Lung (tissue), 12 donors: ENCODE data around the gene PAPPA2. TPM values are rescaled to one million over a fixed set of nuclear protein-coding genes. Genes with fewer than 3 reads are reported as not detected.

Experiments used
- ATAC-seq: fragments of 200-7000 bp; cut with Tn5 transposase; one replicate; pipeline ENCODE4 v1.9.1; 2020; ENCODE audit warnings: moderate number of reproducible peaks; ENCODE audit not compliant: insufficient read depth, low FRiP score
- DNase-seq, 3 donors: peaks; one replicate each; pipeline ENCODE4 v3.0.0-alpha.2; 2013 to 2017
- H3K27ac ChIP-seq, 2 donors: one replicate each; pipeline ENCODE4 v1.5.1; 2013; ENCODE audit warnings: mild to moderate bottlenecking in 2 of 2, moderate library complexity in 2 of 2, control low read depth in 1 of 2, inconsistent platforms in 1 of 2, low read depth in 1 of 2, low read length in 1 of 2
- H3K27me3 ChIP-seq, 3 donors: one replicate each; pipeline ENCODE4 v1.5.1; 2013; ENCODE audit warnings: low read length in 2 of 3; ENCODE audit not compliant: control insufficient read depth in 3 of 3, insufficient read depth in 3 of 3
- H3K36me3 ChIP-seq, 4 donors: one replicate each; pipeline ENCODE4 v1.5.1; 2013; ENCODE audit warnings: low read length in 4 of 4, mild to moderate bottlenecking in 1 of 4, moderate library complexity in 1 of 4; ENCODE audit not compliant: control insufficient read depth in 4 of 4, insufficient read depth in 4 of 4
- H3K4me1 ChIP-seq, 5 donors: one replicate each; pipeline ENCODE4 v1.5.1; 2013; ENCODE audit warnings: low read length in 5 of 5, mild to moderate bottlenecking in 2 of 5, moderate library complexity in 1 of 5; ENCODE audit not compliant: control insufficient read depth in 5 of 5, insufficient read depth in 5 of 5
- H3K4me3 ChIP-seq: one replicate; pipeline ENCODE4 v1.5.1; 2013; ENCODE audit warnings: mild to moderate bottlenecking, control low read depth, moderate library complexity
- H3K9ac ChIP-seq, 2 donors: one replicate each; pipeline ENCODE4 v1.5.1; 2013; ENCODE audit warnings: low read length in 2 of 2, control low read depth in 1 of 2; ENCODE audit not compliant: insufficient read depth in 1 of 2
- H3K9me3 ChIP-seq, 4 donors: one replicate each; pipeline ENCODE4 v1.5.1; 2013; ENCODE audit warnings: low read length in 3 of 4, mild to moderate bottlenecking in 1 of 4, moderate library complexity in 1 of 4; ENCODE audit not compliant: control insufficient read depth in 4 of 4, insufficient read depth in 3 of 4
- WGBS, 2 donors: extraction: QIAGEN DNeasy Blood & Tissue Kit; methylation state at CpG; one replicate each; pipeline ENCODE4 v1.1.7; 2013; 5-methylcytosine and 5-hydroxymethylcytosine counted together
- polyA plus RNA-seq, 2 donors: library from polyadenylated mRNA; stranded (reverse); fragments of 200-250 nt; gene quantifications; one replicate each; pipeline ENCODE4 v1.2.1, GENCODE V29; 2013
- total RNA-seq, 2 donors: library from RNA; depleted of rRNA in 1 of 2; stranded (reverse); fragments of >200 nt in 1 of 2; gene quantifications; one replicate each; pipeline ENCODE4 v1.2.1, GENCODE V29; 2014 to 2021
- TF ChIP-seq, protein P1 (sequence below): IDR thresholded peaks from 2 replicates; pipeline ENCODE4 v1.5.1; 2012; ENCODE audit warnings: mild to moderate bottlenecking; ENCODE audit errors: control extremely low read depth, extremely low read depth
- donor health status: control.
- donor health status: control.
- donor health status: Bipolar disorder and iron deficiency.
- donor health status: healthy.
- donor health status: DM: yes; HTN: yes; CAD: no.

Gene PAPPA2
- total and polyA plus RNA-seq, 4 donors, result 0.02 to 0.55 (median 0.32) TPM

DNA sequence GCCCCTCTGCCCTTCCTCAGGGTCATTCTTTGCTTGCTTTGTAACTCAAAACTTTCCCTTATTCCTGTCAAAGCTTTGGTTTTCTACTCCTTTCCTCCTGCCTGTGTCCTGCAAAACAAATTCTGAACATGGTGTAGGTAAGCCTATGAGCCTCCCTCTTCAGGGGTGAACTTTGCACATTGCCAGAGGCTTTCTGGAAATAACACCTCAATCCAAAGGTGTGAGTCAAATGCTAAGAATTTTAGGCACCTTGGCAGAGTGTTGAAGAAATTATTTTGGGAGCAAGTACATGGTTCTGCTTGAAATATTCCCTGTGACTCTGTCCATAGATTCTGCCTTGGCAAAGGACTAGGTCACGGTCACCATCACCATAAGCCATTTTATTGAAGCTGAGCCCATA, 70.0 kb downstream of the PAPPA2 start:
- Histone ChIP-seq H3K27me3 (no peaks in the 10 kb centered on the region), H3K4me1 (no peaks in the 10 kb centered on the region), H3K27ac (no peak overlapping the region), H3K4me3 (no peak overlapping the region), H3K36me3 (no peaks in the 10 kb centered on the region), H3K9me3 (no peaks in the 10 kb centered on the region), H3K9ac (no peak overlapping the region)
- DNase-seq, result no peak
- 86 to 93% methylated on average over 1 of the region's 1 CpG for WGBS, 2 donors
- ATAC-seq, result no peak
- TF ChIP-seq, protein P1, sequence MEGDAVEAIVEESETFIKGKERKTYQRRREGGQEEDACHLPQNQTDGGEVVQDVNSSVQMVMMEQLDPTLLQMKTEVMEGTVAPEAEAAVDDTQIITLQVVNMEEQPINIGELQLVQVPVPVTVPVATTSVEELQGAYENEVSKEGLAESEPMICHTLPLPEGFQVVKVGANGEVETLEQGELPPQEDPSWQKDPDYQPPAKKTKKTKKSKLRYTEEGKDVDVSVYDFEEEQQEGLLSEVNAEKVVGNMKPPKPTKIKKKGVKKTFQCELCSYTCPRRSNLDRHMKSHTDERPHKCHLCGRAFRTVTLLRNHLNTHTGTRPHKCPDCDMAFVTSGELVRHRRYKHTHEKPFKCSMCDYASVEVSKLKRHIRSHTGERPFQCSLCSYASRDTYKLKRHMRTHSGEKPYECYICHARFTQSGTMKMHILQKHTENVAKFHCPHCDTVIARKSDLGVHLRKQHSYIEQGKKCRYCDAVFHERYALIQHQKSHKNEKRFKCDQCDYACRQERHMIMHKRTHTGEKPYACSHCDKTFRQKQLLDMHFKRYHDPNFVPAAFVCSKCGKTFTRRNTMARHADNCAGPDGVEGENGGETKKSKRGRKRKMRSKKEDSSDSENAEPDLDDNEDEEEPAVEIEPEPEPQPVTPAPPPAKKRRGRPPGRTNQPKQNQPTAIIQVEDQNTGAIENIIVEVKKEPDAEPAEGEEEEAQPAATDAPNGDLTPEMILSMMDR, result no peak

DNA sequence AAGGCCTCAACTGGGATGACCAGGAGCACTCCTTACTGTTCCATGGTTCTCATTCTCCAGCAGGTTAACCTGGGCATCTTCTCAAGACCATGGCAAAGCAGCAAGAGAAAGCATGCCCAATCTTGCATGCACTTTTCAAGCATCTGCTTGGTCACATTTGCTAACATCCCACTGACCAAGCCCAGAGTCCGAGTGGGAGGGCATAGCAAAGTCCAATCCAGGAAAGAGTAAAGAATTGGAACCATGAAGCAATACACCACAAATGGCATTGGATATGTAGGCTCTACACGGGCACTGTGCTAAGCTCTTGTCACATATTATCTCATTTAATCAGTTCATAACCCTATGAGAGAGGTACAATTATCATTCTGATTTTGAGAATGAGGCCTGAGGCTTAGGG, 73.6 kb downstream of the PAPPA2 start:
- DNase-seq (no peak), ATAC-seq (no peak)
- Histone ChIP-seq H3K4me1 (no peaks in the 10 kb centered on the region), H3K27ac (no peak overlapping the region), H3K36me3 (no peaks in the 10 kb centered on the region), H3K9me3 (peaks cover 0 to 2% (median 0%) of the 10 kb centered on the region in 4 donors), H3K27me3 (no peaks in the 10 kb centered on the region), H3K9ac (no peak overlapping the region), H3K4me3 (no peak overlapping the region)
- TF ChIP-seq, protein P1, result no peak
- 82 to 85% methylated on average over 2 of the region's 2 CpGs for WGBS, 2 donors

DNA sequence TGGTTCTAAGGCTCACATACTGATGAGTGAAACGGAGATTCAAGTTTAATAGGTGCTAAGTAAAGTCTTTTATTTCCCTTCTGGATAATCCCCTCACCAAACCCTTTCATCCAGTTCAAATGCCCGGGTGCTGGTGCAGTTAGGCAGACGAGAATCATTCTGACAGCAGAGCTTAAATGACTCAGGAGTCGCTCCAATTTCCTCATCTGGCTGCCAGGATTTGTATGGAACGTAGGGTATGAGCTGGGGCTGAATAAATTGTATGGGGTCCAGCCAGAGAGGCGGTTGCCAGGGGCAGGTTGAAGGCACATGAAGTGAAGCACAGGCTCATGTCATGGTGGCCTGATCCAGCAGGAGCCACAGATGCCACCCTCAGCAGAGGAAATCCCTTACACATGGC, 76.0 kb downstream of the PAPPA2 start:
- H3K27me3 ChIP-seq, result no peaks in the 10 kb centered on the region
- 62 to 74% methylated on average over 6 of the region's 6 CpGs for WGBS, 2 donors
- H3K27ac ChIP-seq, result no peak overlapping the region
- no peak for ATAC-seq
- H3K9ac ChIP-seq, result no peak overlapping the region
- no peak for DNase-seq
- no peaks in the 10 kb centered on the region for H3K4me1 ChIP-seq
- no peak overlapping the region for H3K4me3 ChIP-seq
- no peaks in the 10 kb centered on the region for H3K36me3 ChIP-seq
- peaks cover 0 to 5% (median 0%) of the 10 kb centered on the region in 4 donors for H3K9me3 ChIP-seq
- TF ChIP-seq, protein P1, result no peak

DNA sequence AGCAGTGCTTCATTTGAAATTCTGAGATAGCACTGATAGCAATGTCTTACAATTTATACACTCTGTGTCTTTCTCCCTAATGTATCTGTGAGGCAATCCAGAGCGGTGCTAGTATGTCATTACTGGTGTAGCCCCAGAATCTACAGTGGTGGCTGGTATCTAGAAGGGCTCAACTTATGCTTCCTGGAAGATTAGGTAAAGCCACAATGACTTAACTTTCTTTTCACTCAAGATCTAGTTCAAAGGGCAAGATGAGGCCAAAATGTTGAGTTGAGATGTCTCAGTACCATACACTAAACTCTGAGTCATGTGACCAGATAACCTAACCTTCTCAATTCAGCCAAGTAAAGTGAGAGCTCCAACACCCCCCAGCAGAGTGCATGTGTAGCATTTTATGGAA, 77.5 kb downstream of the PAPPA2 start:
- ATAC-seq (no peak), DNase-seq (no peak)
- Histone ChIP-seq H3K27ac (no peak overlapping the region), H3K4me1 (no peaks in the 10 kb centered on the region), H3K9ac (no peak overlapping the region), H3K4me3 (no peak overlapping the region), H3K9me3 (peaks cover 0 to 5% (median 0%) of the 10 kb centered on the region in 4 donors), H3K27me3 (no peaks in the 10 kb centered on the region), H3K36me3 (no peaks in the 10 kb centered on the region)
- TF ChIP-seq, protein P1, result no peak
- 92 to 95% methylated on average over 1 of the region's 1 CpG for WGBS, 2 donors
